SK-MEL-5 (cell line): ENCODE results near the gene RETN. TPM values are rescaled to one million over a fixed set of nuclear protein-coding genes. Genes with fewer than 3 reads are reported as not detected.
A peak's percentile ranks its signal among the peaks of the same experiment; 100 is the strongest.

ENCODE experiments used
- DNase-seq: peaks from one replicate; pipeline ENCODE4 v3.0.0-alpha.2; 2016; ENCODE audit warnings: low read depth, low spot score
- in situ Hi-C: cut with HindIII; loops from 2 replicates; pipeline ENCODE4 v1.10.0; 2016; ENCODE audit warnings: low sequenced_read_pairs, high pct_unique_total_duplicates, low pct_unique_long_range_greater_than_20kb
- polyA plus RNA-seq, 2 experiments: library from polyadenylated mRNA; depleted of rRNA; stranded (reverse); fragments of >200 nt; gene quantifications; 2 replicates each; pipeline ENCODE4 v1.2.3, GENCODE V29; 2015
- total RNA-seq: library from RNA; depleted of rRNA; stranded (reverse); fragments of >200 nt; shearing (Covaris generic); gene quantifications from 2 replicates; pipeline ENCODE4 v1.2.3, GENCODE V29; 2014; rRNA removed

The RETN gene, protein sequence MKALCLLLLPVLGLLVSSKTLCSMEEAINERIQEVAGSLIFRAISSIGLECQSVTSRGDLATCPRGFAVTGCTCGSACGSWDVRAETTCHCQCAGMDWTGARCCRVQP
- not detected in 2 replicates for total RNA-seq
- not detected in 2 replicates for polyA plus RNA-seq (2015; cell fraction: cytosol; rRNA removed)
- polyA plus RNA-seq (2015; cell fraction: nucleus; rRNA removed) = not detected in 2 replicates

DNA sequence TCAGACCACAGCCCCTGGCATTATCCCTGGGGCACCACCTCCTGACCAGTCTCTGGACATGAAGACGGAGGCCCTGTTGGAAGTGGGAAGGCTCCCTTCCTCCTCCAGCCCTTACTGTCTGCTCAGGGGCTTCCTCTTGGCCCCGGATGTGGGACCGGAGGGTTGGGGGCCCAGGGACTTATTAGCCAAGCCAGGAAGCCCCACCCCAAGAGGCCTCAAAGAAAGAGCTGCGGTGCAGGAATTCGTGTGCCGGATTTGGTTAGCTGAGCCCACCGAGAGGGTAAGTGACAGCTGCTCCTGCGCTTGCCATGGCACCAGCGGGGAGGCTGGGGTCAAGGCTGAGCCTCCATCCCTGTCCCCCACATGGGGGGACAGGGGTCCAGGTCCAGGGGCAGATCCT is at the start of gene RETN:
Gene RETN, plus strand, starts transcription at position 208 of the 400 bp plus-strand sequence. CDS start 278 bp downstream, outside the sequence.
- DNase-seq = no peak
- in situ Hi-C loops = no loop called here

DNA sequence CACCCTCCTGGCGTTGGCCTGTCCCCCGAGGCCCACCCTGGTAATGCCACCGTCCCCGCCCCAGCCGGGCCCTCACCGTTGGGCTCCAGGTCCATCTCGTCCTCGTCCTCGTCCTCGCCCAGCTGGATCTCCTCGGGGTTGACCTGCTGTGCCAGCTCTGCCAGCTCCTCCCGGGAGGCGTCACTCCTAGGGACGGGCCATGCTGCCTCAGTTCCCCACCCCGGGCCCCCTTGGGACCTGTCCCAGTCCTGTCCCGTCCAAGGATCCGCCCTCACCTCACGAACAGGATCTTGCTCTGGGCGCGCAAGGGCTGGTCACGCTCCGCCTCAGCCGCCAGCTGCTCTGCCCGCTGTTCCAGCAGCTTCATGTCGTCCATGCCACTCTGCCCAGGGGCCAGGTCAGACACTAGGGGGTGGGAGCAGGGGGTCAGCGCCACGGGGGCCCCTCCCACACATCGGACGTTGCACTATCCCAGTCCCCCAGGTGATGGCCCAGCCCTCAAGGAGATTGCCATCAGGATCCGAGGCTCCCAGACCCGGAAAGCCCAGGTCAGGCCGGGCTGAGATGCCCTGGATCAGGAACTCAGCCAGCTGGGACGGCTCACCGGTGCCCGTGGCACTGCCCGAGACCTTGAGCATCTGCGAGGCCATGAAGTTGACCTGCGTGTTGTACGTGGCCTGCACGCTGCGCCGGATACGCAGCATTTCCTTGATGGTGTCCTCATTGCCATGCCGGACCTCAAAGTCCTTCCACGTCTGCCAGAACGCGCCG is 49.0 kb upstream of the RETN start:
- no peak for DNase-seq
- in situ Hi-C loops = no loop called here

DNA sequence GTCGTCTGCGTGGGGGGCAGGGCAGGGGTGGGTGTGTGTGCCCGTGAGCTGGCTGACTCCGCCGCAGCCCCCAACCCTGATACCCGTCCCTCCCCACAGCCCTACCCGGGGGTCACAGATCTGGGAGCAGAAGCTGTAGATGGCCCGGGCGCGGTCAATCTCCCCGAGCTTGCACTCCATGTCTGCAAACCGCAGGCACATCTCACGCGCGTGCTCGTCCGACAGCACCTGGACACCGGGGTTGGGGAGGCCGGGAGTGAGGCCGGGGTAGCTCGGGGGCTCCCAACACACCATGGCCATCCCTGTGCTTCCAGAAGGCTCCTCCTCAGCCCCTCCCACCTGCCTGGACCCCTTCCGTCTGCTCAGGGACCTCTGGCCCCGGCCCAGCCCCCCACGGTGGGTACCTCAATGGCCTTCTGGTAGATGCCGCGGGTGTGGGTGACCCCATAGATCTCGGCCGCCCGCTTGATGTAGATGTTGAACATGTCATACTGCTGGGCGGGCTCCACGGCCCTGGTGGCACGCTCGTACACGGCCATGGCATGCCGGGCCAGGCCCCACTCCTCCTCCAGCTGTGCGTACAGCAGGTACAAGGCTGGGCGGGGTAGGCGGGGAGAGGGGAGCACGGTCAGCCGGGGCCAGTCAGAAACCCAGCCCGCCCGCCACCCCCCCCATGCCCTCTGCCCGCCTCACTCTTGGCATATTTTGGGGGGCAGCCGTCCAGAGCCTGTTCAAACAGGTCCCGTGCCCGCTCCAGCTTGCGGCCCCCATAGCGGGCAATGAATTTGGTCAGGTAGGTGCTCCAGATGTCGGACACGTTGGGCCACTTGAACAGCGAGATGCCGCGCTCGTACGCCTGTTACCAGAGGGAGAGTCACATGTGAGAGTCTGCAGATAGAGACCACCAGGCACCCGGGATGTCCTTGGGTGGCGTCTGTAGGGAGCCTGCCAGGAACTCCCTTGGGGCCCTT is 48.1 kb upstream of the RETN start:
- in situ Hi-C loops = no loop called here

DNA sequence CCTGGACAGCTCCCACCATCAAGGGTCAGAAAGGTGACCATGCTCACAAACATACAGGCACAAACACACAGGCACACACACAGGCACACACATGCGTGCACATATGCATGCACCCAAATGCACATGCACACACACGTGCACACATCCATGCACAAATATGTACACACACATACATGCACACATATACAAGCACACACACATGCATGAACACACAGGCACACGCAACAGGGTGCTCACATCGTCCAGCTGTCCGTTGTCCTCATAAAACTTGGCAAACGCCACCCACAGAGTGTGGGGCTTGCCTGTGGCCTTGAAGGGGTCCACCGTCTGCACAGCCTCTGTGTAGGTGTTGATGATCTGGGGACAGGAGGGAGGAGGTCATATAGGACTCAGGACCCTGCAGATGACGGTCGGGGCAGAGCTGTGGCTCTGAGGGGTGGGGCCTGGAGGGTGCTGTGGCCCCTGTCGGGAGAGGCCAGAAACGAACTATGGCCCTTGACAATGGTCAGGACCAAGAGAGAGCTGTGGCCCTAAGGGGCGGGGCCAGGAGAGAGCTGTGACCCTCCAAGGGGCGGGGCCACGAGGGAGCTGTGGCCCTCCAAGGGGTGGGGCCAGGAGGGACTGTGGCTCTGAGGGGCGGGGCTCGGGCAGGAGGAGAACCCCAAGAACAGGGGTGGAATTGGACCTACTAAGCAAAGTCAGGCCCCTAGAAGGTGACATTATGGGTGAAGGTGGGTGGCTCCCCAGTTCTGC is 45.7 kb upstream of the RETN start:
- in situ Hi-C loops = no loop called here
- DNase-seq = no peak

More for the DNA sequence above, 48.1 kb upstream of the RETN start:
- DNase-seq = no peak

DNA sequence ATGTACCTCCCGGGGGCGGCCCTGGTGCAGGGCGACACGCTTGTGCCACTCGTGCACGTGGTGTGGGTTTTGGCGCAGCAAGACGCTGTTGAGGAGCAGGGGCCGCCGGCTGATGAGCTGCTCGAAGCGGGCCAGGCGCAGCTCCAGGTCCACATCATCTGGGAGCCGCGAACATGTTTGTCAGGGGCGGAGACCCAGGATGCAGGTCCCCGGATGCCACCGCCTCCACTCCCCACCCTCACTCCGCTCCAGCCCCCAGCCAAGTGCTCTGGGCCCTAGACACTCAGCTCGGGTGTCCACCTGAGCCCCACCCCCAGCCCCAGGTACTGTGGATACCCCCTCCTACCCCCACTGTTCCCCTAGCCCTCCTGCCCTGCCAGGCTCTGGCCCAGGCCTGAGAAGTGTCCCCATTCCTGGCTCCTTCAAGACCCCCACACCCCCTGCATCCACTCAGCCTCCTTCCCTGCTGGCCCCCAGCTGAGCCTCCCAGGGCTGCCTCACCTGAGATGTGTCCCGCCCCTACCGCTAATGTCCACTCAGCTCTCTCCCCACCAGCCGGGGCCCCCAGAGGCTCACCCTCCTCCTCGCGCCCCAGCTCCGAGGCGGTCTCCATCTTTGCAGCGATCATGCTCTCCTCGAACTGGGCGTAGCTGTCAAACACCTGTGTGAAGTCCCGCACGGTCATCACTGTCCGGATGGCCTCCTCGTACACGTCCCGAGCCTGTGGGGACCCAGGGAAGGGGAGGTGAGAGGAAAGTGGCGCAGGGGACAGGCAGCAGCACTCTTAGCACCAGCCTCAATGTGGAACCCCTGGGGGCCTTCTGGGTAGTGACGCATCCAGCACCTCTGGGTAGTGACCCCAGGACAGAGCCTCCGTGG is 44.9 kb upstream of the RETN start:
- in situ Hi-C loops = no loop called here
- DNase-seq = no peak

DNA sequence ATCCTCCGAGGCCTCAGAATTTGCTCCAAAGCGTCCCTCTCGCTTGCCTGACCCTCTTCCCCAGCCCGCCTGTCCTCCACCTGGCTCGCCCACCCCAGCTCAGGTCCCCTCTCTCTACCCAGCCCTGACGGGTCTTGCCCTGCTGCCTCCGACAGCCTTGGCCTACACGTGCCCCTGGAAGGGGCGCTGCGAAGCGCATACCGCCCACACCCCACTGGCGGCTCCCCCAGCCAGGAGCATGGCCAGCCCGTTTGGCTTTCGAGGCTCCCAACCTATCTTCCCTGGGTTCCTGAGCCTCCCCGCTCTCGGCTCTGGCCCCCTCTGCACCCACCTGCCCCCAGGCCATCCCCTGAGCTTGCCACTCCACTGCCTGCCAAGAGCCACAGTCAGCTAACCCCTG is 44.0 kb upstream of the RETN start:
- DNase-seq = no peak
- in situ Hi-C loops = no loop called here

DNA sequence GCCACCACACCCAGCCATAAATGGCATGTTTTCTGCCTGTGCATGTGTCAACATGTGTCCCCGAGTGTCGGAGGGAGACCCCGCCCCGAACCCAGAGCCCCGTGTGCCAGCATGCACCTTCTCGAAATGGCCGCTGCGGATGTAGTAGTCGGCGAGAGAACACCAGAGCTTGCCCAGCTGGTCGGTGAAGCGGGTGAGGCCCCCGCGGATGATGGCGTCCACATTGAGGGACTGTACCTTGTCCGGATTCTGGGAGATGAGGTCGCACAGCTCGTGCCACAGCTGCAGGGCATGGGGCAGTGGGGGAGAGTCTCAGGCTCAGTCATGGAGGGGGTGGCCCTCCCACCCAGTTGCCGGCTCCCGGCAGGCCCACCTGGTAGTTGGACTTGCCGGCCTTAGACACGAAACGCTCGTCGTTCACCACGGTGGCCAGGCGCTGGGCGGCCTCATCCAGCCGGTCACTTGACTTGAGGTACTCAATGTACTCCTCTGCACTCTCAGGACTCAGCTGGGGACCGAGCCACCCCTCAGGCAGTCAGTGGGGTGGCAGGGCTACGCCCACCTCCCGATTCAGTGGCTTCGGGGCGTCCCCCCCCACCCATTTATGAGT is 43.0 kb upstream of the RETN start:
- in situ Hi-C loops = no loop called here
- DNase-seq = no peak

DNA sequence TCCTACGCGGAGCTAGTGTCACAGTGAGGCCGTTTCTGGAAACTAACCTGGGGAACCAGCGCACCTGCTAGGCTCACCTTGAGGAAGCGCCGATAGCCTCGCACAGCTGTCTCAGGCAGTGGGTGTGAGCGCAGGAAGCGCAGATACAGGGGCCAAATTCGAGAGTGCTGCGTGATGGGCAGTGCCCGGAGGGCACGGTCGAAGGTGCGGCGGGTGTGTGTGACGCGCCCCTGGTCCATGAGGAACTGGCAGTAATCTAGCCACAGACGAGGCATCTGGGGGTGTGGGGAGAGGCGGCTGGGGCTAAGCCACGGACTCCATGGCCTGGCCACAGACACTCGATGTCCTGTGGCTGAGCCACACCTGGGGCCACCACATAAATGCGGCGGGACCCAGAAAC is 41.7 kb upstream of the RETN start:
- no peak for DNase-seq
- in situ Hi-C loops = no loop called here

DNA sequence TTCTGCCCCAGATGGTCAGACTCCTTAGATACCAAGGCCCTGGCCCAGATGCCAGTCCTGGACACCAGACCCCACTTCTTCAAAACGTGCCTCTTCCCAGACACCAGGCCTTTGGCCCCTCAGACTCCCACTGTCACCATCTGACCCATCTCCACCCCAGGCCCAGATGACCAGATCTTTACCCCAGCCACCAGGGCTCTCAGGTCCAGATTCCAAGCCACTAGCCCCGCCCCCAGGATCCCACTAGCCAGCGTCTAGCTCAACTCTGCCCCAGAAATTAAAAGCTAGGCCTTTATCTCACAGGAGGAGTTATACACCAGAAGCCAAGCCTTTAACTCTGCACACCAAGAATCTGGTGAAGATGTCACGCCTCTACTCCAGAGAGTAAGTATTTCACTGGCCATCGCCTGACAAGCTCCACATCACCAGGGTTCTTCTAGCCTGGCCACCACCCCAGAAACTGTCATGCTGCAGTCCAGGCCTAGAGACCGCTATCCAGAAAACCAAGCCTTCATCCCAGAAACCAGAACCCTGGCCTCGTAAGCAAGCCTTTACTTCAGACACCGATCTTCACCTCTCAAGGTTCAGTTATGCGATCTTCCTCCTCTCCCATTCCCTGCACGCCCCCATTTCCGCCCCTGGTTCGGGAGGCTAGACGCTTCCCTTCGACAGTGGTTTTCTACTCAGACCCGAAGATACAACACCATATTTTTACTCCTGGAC is 40.1 kb upstream of the RETN start:
- DNase-seq = no peak
- in situ Hi-C loops = no loop called here

DNA sequence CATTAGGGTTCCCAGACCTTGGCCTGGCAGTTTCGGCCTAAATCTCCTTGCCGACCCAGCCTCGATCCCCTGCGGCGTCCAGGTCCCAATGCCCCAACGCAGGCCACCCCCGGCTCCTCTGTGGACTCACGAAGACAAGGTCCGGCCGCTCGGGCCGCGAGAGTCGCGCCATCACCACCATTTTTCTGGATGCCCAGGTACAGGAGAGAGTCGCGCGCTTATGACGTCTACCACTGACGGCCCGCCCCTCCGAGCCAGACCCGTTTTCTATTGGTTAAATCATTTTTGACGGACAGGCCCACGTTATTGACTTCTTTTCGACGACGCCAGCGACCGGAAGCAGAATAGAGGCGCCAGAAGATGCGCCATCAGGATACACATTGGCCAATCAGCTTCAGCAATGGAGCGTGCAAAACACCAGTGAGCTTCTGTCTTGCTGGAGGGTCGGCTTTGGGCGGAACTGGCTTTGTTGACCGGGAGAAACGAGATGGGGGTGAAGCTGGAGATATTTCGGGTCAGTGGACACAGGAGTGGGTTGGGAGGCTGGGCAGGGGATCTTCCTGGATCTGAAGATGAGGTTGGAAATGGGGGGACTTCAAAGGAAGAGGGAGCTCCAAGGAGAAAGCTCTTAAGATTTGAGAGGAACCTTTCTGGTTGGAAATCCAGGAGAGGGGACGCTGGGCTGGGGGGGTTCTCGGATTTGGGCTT is 39.3 kb upstream of the RETN start, which contains the start of the genes PET100 and XAB2:
Gene PET100, plus strand, starts transcription at position 447 of the 708 bp plus-strand sequence. Its CDS starts 41 bp downstream, at position 488.
Gene XAB2, minus strand, starts transcription at position 199 of the 708 bp plus-strand sequence. Its CDS starts 18 bp downstream, at position 181.
- peak; percentile 98 for DNase-seq
- in situ Hi-C loops = no loop called here

DNA sequence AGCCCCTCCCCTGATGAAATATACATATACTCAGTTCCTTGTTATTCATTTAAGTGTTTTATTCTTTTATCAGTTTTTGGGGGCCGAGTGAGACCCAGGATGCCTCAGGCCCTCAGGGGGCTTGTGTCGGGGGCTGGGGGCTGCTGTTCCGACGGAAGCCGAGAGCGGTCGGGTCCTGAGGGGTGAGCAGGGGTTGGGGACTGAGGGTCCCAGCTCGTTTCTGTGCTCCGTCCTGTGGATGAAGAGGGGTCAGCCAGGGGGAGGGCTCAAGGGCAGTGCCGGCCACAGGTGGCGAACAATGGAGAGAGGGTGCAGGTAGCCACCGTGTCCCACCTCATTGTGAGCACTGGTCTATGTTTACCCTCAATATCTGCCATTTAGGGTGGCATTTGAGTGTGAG is 37.3 kb upstream of the RETN start:
- in situ Hi-C loops = no loop called here
- no peak for DNase-seq

DNA sequence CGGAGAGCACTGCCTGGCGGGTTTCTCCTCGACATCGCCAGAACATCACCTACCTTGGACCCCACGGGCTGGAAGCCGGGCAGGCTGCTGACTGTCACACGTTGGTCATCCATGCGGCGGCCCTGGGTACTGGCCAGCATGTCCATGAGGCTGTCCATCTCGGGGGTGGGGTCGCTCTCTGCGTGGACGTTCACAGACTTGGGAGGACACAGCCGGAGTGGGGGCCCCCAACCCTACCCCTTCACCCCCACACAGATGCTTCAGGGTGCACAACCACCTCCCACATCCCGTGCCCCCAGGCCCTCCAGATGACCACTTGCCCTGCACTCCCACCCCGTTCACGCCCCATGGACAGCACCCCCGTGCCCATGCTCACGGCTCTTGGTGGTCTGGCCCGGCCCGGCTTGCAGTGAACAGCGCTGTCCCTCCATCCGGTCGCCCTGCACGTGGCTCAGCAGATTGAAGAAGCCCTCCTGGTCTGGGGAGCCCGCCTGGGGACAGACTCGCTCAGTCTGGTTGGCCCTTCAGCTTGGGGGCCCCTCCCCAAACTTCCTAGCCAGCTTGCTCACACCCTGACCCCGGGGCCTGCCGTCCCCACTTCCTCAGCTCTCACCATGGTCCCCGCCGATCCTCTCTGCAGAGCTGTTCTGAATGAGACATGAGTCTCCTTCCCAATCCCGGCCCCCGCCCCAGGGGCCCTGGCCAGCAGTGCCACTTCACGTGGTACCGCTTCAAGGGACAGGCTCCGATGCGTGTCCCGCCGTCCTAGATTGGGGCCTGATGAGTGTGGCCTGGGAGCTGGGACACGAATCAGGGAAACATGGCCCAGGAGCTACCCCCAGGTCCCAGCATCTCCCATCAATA is 36.3 kb upstream of the RETN start:
- no peak for DNase-seq
- in situ Hi-C loops = no loop called here

DNA sequence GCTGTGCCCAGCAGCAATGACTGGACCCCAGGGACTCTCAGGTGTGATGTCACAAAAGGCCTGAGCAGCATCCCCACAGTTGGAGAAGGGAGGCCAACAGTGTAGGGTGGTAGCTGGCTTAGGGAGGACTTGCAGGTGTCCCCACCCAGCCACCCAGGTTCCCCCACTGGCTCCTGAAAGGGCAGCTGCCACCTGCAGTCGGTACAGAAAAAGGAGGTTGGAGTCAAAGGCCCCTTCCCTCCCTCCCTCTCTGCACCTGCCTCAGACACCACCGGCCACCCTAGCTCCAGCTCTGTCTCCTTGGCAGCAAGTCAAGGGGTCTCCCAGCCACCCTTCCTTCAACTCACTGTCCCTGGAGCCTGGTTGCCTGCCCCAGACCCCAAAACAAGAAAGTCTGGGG is 35.2 kb upstream of the RETN start, which contains the start of gene PCP2:
Gene PCP2, minus strand, starts transcription at position 22 of the 400 bp plus-strand sequence. CDS start 262 bp downstream, outside the sequence.
- in situ Hi-C loops = no loop called here
- DNase-seq = no peak

DNA sequence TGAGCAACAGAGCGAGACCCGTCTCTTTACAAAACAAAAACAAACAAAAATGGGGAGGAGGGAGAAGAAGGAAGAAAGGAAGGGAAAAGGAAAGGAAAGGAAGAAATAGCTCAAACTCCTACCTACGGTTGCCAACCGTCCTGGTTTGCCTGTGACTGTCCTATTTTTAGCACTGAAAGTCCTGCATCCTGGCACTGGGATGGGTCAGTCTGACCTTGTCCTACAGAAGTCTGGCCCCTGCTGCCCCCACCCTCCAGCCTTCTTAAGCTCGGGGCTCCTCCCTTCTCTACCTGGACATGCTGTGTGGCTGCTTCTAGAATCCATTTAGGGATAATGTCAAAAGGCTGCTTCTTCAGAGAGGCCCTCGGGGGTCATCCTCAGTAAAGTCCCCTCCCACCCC is 33.2 kb upstream of the RETN start:
- DNase-seq = no peak
- in situ Hi-C loops = no loop called here
